ENCODE data around the gene CYB561D2. TPM values are rescaled to one million over a fixed set of nuclear protein-coding genes. Genes with fewer than 3 reads are reported as not detected.

CYB561D2 gene
- total and polyA plus RNA-seq, 9 of the 15 experiments (the other 6 are each of a cell fraction or from before 2014, with no cell fraction given): 4.2 to 16.6 (median 9.4) TPM

DNA sequence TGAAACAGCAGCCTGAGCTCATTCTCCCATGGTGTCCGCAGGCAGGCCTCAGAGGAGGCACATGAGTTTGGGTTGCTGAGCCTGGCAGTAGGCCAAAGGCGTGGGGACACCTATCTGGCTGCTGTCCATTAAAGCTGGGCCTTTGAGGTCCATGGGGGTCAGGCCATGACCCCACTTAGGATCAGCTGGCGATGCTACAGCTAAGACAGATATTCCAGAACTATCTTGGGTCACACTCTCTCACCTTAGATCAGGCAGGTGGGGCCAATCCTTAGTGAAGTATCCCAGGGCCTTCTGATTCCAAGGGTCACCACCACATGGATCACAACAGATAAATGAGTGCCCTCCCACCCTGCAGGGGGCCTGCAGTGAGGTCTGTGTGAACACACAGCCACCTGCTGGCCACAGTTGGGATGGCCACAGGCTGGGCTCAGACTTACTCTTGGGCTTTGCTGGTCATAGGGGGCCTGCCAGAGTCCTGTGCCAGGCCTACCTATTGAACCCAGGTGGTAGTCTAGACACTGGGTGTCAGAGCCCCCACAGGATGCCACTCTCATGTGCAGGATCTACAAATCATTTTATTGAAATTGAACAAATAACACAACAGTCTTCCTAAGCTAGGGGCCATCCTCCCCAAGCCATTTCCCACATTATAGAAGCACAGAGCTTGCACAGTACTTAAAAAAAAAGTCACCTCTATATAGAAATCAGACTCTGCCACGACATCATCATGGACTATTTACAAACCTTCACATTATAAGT is 26.1 kb upstream of the CYB561D2 start (continued):
- TF ChIP-seq, protein P1, sequence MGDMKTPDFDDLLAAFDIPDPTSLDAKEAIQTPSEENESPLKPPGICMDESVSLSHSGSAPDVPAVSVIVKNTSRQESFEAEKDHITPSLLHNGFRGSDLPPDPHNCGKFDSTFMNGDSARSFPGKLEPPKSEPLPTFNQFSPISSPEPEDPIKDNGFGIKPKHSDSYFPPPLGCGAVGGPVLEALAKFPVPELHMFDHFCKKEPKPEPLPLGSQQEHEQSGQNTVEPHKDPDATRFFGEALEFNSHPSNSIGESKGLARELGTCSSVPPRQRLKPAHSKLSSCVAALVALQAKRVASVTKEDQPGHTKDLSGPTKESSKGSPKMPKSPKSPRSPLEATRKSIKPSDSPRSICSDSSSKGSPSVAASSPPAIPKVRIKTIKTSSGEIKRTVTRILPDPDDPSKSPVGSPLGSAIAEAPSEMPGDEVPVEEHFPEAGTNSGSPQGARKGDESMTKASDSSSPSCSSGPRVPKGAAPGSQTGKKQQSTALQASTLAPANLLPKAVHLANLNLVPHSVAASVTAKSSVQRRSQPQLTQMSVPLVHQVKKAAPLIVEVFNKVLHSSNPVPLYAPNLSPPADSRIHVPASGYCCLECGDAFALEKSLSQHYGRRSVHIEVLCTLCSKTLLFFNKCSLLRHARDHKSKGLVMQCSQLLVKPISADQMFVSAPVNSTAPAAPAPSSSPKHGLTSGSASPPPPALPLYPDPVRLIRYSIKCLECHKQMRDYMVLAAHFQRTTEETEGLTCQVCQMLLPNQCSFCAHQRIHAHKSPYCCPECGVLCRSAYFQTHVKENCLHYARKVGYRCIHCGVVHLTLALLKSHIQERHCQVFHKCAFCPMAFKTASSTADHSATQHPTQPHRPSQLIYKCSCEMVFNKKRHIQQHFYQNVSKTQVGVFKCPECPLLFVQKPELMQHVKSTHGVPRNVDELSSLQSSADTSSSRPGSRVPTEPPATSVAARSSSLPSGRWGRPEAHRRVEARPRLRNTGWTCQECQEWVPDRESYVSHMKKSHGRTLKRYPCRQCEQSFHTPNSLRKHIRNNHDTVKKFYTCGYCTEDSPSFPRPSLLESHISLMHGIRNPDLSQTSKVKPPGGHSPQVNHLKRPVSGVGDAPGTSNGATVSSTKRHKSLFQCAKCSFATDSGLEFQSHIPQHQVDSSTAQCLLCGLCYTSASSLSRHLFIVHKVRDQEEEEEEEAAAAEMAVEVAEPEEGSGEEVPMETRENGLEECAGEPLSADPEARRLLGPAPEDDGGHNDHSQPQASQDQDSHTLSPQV (IDR thresholded peaks at IDR 0.05): peak; percentile 61
- TF ChIP-seq POU5F1 (IDR thresholded peaks at IDR 0.05; ENCODE audit: borderline replicate concordance, low read depth, low read length, partially characterized antibody) (no peak), ARID1B (IDR thresholded peaks at IDR 0.05) (peak; percentile 47), DPF2 (IDR thresholded peaks at IDR 0.05) (peak; percentile 52; the same call in 1 of the 2 replicates), EP400 (IDR thresholded peaks at IDR 0.05) (peak; percentile 38; the same call in 1 of the 2 replicates), KDM1A (IDR thresholded peaks at IDR 0.05) (peak; percentile 53 to 69; a peak in 3 of 4 replicates), FOXA3 (CRISPR knock-in tag; conservative IDR thresholded peaks at IDR 0.05 in 1 of 2, IDR thresholded peaks at IDR 0.05 in 1 of 2) (0 out of 4 replicates have a peak, but pooled peaks of 1 of the 2 experiments have one; percentile 30), ZBTB8A (IDR thresholded peaks at IDR 0.05; ENCODE audit: partially characterized antibody) (no peak), CTBP1 (IDR thresholded peaks at IDR 0.05; ENCODE audit: borderline replicate concordance) (peak; percentile 47; the same call in 1 of the 2 replicates), HLTF (IDR thresholded peaks at IDR 0.05) (no peak), DACH1 (IDR thresholded peaks at IDR 0.05; ENCODE audit: partially characterized antibody) (peak; percentile 77), NR2C2 (CRISPR knock-in tag; IDR thresholded peaks at IDR 0.05) (no peak), NR2C2 (tag; IDR thresholded peaks at IDR 0.05) (peak; percentile 64; the same call in 1 of the 2 replicates)
- TF ChIP-seq, protein P2, sequence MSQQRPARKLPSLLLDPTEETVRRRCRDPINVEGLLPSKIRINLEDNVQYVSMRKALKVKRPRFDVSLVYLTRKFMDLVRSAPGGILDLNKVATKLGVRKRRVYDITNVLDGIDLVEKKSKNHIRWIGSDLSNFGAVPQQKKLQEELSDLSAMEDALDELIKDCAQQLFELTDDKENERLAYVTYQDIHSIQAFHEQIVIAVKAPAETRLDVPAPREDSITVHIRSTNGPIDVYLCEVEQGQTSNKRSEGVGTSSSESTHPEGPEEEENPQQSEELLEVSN (IDR thresholded peaks at IDR 0.05; ENCODE audit: borderline replicate concordance in 1 of 2, extremely low read depth in 1 of 2, insufficient read depth in 1 of 2, insufficient read length in 1 of 2, low read depth in 1 of 2, low read length in 1 of 2, poor library complexity in 1 of 2, severe bottlenecking in 1 of 2): no peak
- TF ChIP-seq, protein P3, sequence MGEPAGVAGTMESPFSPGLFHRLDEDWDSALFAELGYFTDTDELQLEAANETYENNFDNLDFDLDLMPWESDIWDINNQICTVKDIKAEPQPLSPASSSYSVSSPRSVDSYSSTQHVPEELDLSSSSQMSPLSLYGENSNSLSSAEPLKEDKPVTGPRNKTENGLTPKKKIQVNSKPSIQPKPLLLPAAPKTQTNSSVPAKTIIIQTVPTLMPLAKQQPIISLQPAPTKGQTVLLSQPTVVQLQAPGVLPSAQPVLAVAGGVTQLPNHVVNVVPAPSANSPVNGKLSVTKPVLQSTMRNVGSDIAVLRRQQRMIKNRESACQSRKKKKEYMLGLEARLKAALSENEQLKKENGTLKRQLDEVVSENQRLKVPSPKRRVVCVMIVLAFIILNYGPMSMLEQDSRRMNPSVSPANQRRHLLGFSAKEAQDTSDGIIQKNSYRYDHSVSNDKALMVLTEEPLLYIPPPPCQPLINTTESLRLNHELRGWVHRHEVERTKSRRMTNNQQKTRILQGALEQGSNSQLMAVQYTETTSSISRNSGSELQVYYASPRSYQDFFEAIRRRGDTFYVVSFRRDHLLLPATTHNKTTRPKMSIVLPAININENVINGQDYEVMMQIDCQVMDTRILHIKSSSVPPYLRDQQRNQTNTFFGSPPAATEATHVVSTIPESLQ (CRISPR knock-in tag; IDR thresholded peaks at IDR 0.05): no peak
- TF ChIP-seq, protein P4, sequence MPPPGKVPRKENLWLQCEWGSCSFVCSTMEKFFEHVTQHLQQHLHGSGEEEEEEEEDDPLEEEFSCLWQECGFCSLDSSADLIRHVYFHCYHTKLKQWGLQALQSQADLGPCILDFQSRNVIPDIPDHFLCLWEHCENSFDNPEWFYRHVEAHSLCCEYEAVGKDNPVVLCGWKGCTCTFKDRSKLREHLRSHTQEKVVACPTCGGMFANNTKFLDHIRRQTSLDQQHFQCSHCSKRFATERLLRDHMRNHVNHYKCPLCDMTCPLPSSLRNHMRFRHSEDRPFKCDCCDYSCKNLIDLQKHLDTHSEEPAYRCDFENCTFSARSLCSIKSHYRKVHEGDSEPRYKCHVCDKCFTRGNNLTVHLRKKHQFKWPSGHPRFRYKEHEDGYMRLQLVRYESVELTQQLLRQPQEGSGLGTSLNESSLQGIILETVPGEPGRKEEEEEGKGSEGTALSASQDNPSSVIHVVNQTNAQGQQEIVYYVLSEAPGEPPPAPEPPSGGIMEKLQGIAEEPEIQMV (tag; conservative IDR thresholded peaks at IDR 0.05; ENCODE audit: low read depth): no peak
